ENCODE measurements around the gene KCNJ18.
"Not testable (repeated sequence)": the region's sequence is repeated elsewhere in the genome, so short reads cannot be mapped to it uniquely, and the experiment has no call there.

KCNJ18 gene

GRCh38 chr17:21724216-21725006, 32.1 kb downstream of the KCNJ18 start:
- H3K4me3 ChIP-seq; H3K9me3 ChIP-seq; DNase-seq (ENCODE audit: low spot score in 2 of 2); H3K36me3 ChIP-seq (replicated peaks); H3K4me1 ChIP-seq; in situ Hi-C loops (cut with MboI; ENCODE audit: low sequenced_read_pairs); H3K27me3 ChIP-seq (ENCODE audit: low read depth): not testable (repeated sequence)

GRCh38 chr17:21731076-21731475, 38.8 kb downstream of the KCNJ18 start:
- in situ Hi-C loops (cut with MboI; ENCODE audit: low sequenced_read_pairs); DNase-seq (ENCODE audit: low spot score in 2 of 2); H3K4me1 ChIP-seq; H3K9me3 ChIP-seq; H3K4me3 ChIP-seq; H3K36me3 ChIP-seq (replicated peaks); H3K27me3 ChIP-seq (ENCODE audit: low read depth): not testable (repeated sequence)

GRCh38 chr17:21733931-21734330, 41.6 kb downstream of the KCNJ18 start:
- H3K27me3 ChIP-seq (ENCODE audit: low read depth); DNase-seq (ENCODE audit: low spot score in 2 of 2); H3K36me3 ChIP-seq (replicated peaks); H3K4me3 ChIP-seq; H3K9me3 ChIP-seq; in situ Hi-C loops (cut with MboI; ENCODE audit: low sequenced_read_pairs); H3K4me1 ChIP-seq: not testable (repeated sequence)

GRCh38 chr17:21735814-21736213, 43.5 kb downstream of the KCNJ18 start:
- H3K4me3 ChIP-seq; H3K36me3 ChIP-seq (replicated peaks); H3K9me3 ChIP-seq; H3K4me1 ChIP-seq; DNase-seq (ENCODE audit: low spot score in 2 of 2); in situ Hi-C loops (cut with MboI; ENCODE audit: low sequenced_read_pairs); H3K27me3 ChIP-seq (ENCODE audit: low read depth): not testable (repeated sequence)

GRCh38 chr17:21737015-21737580, 44.8 kb downstream of the KCNJ18 start:
- H3K36me3 ChIP-seq (replicated peaks); DNase-seq (ENCODE audit: low spot score in 2 of 2); H3K27me3 ChIP-seq (ENCODE audit: low read depth); in situ Hi-C loops (cut with MboI; ENCODE audit: low sequenced_read_pairs); H3K4me3 ChIP-seq; H3K4me1 ChIP-seq; H3K9me3 ChIP-seq: not testable (repeated sequence)

GRCh38 chr17:21738241-21738640, 45.9 kb downstream of the KCNJ18 start:
- H3K36me3 ChIP-seq (replicated peaks); in situ Hi-C loops (cut with MboI; ENCODE audit: low sequenced_read_pairs); DNase-seq (ENCODE audit: low spot score in 2 of 2); H3K9me3 ChIP-seq; H3K27me3 ChIP-seq (ENCODE audit: low read depth); H3K4me1 ChIP-seq; H3K4me3 ChIP-seq: not testable (repeated sequence)

GRCh38 chr17:21738877-21739474, 46.7 kb downstream of the KCNJ18 start:
- H3K27me3 ChIP-seq (ENCODE audit: low read depth); H3K4me1 ChIP-seq; H3K36me3 ChIP-seq (replicated peaks); H3K4me3 ChIP-seq; in situ Hi-C loops (cut with MboI; ENCODE audit: low sequenced_read_pairs); H3K9me3 ChIP-seq; DNase-seq (ENCODE audit: low spot score in 2 of 2): not testable (repeated sequence)

GRCh38 chr17:21739485-21739884, 47.2 kb downstream of the KCNJ18 start:
- H3K4me3 ChIP-seq; DNase-seq (ENCODE audit: low spot score in 2 of 2); H3K9me3 ChIP-seq; in situ Hi-C loops (cut with MboI; ENCODE audit: low sequenced_read_pairs); H3K27me3 ChIP-seq (ENCODE audit: low read depth); H3K4me1 ChIP-seq; H3K36me3 ChIP-seq (replicated peaks): not testable (repeated sequence)

- H3K36me3 ChIP-seq (replicated peaks); H3K27me3 ChIP-seq (ENCODE audit: low read depth); DNase-seq (ENCODE audit: low spot score in 2 of 2); H3K9me3 ChIP-seq; H3K4me3 ChIP-seq; H3K4me1 ChIP-seq; in situ Hi-C loops (cut with MboI; ENCODE audit: low sequenced_read_pairs): not testable (repeated sequence)
Measured at GRCh38 chr17:21740836-21741235, 48.5 kb downstream of the KCNJ18 start.

- H3K9me3 ChIP-seq; H3K36me3 ChIP-seq (replicated peaks); H3K4me3 ChIP-seq; H3K27me3 ChIP-seq (ENCODE audit: low read depth); in situ Hi-C loops (cut with MboI; ENCODE audit: low sequenced_read_pairs); H3K4me1 ChIP-seq; DNase-seq (ENCODE audit: low spot score in 2 of 2): not testable (repeated sequence)
Measured at GRCh38 chr17:21741520-21741919, 49.2 kb downstream of the KCNJ18 start.

GRCh38 chr17:21742326-21742725, 50.0 kb downstream of the KCNJ18 start:
- Histone ChIP-seq H3K4me3 (no peak overlapping the region), H3K9me3 (no peaks in the 10 kb centered on the region), H3K27me3 (ENCODE audit: low read depth) (no peaks in the 10 kb centered on the region), H3K36me3 (replicated peaks) (no peaks in the 10 kb centered on the region), H3K4me1 (no peaks in the 10 kb centered on the region)
- DNase-seq (ENCODE audit: low spot score in 2 of 2): no peak
- in situ Hi-C loops (cut with MboI; ENCODE audit: low sequenced_read_pairs): no loop called here

GRCh38 chr17:21744151-21744550, 51.8 kb downstream of the KCNJ18 start:
- in situ Hi-C loops (cut with MboI; ENCODE audit: low sequenced_read_pairs); H3K4me3 ChIP-seq; DNase-seq (ENCODE audit: low spot score in 2 of 2); H3K27me3 ChIP-seq (ENCODE audit: low read depth); H3K36me3 ChIP-seq (replicated peaks); H3K9me3 ChIP-seq; H3K4me1 ChIP-seq: not testable (repeated sequence)

GRCh38 chr17:21744621-21745020, 52.3 kb downstream of the KCNJ18 start:
- H3K4me1 ChIP-seq; H3K36me3 ChIP-seq (replicated peaks); in situ Hi-C loops (cut with MboI; ENCODE audit: low sequenced_read_pairs); H3K4me3 ChIP-seq; H3K9me3 ChIP-seq; DNase-seq (ENCODE audit: low spot score in 2 of 2); H3K27me3 ChIP-seq (ENCODE audit: low read depth): not testable (repeated sequence)

GRCh38 chr17:21745385-21746054, 53.2 kb downstream of the KCNJ18 start:
- H3K4me1 ChIP-seq; H3K9me3 ChIP-seq; in situ Hi-C loops (cut with MboI; ENCODE audit: low sequenced_read_pairs); H3K36me3 ChIP-seq (replicated peaks); H3K27me3 ChIP-seq (ENCODE audit: low read depth); DNase-seq (ENCODE audit: low spot score in 2 of 2); H3K4me3 ChIP-seq: not testable (repeated sequence)
